Activated CD8-positive, alpha-beta memory T cell treated with anti-CD3 and anti-CD28 coated beads, Interleukin-2, amount 10 ng/mL, durations not matched to agents 7 days and 5 days (primary cell): Measurements from ENCODE around the gene TYMS. TPM values are rescaled to one million over a fixed set of nuclear protein-coding genes. Genes with fewer than 3 reads are reported as not detected.
"Not testable (repeated sequence)": the region's sequence is repeated elsewhere in the genome, so short reads cannot be mapped to it uniquely, and the experiment has no call there.

Experiments
- ATAC-seq: fragments of 150-1000 bp; cut with Tn5 transposase; one replicate; pipeline ENCODE4 v1.10.0; 2021; ENCODE audit warnings: moderate library complexity
- CTCF ChIA-PET: fragments of 350-600 bp; sonication (Branson Sonifier 250); formaldehyde crosslinking; loops from one replicate; lab custom pipeline; 2021; ENCODE audit warnings: antibody characterized with exemption; lab: Charles Lee
- DNase-seq: peaks from one replicate; pipeline ENCODE4 v3.0.0-alpha.2; 2020
- H3K27ac Mint-ChIP-seq: one replicate; pipeline ENCODE4 v1.8.0; 2021; ENCODE audit warnings: mild to moderate bottlenecking, mixed read lengths
- H3K27me3 Mint-ChIP-seq: one replicate; pipeline ENCODE4 v1.8.0; 2021; ENCODE audit warnings: mixed read lengths
- H3K36me3 Mint-ChIP-seq: one replicate; pipeline ENCODE4 v1.8.0; 2021; ENCODE audit warnings: mild to moderate bottlenecking, mixed read lengths
- H3K4me1 Mint-ChIP-seq: one replicate; pipeline ENCODE4 v1.8.0; 2021; ENCODE audit warnings: mixed read lengths
- H3K4me3 Mint-ChIP-seq: one replicate; pipeline ENCODE4 v1.8.0; 2021; ENCODE audit warnings: mild to moderate bottlenecking, moderate library complexity, mixed read lengths
- H3K9me3 Mint-ChIP-seq: one replicate; pipeline ENCODE4 v1.8.0; 2022; ENCODE audit warnings: low read depth, mixed read lengths
- total RNA-seq, 2 experiments: library from RNA; stranded (reverse); gene quantifications; one replicate each; pipeline ENCODE4 v1.2.3, GENCODE V29; 2021

Gene TYMS
- total RNA-seq, 2 experiments from 2014 or later = 369 TPM

GRCh38 chr18:673317-673716, 15.9 kb downstream of the TYMS start:
- no peaks in the 10 kb centered on the region for H3K9me3 Mint-ChIP-seq
- ATAC-seq (no peak), DNase-seq (no peak)
- H3K4me1 Mint-ChIP-seq = peaks cover 15% of the 10 kb centered on the region
- H3K27ac Mint-ChIP-seq = no peak overlapping the region
- peaks cover 66% of the 10 kb centered on the region for H3K36me3 Mint-ChIP-seq
- no peak overlapping the region for H3K4me3 Mint-ChIP-seq
- no peaks in the 10 kb centered on the region for H3K27me3 Mint-ChIP-seq
- CTCF ChIA-PET = interaction anchor here (1.0 to 2.2 kb wide), 4 partner anchors 15 to 166 kb away, joined by 4 to 7 read pairs (median 6); partner anchors contain the start of gene TYMS

- H3K27me3 Mint-ChIP-seq = no peaks in the 10 kb centered on the region
- ATAC-seq (no peak), DNase-seq (no peak)
- no peak overlapping the region for H3K27ac Mint-ChIP-seq
- H3K9me3 Mint-ChIP-seq = no peaks in the 10 kb centered on the region
- CTCF ChIA-PET = interaction anchor here (1.9 to 2.2 kb wide), 3 partner anchors 16 to 166 kb away, joined by 4 to 7 read pairs (median 6); partner anchors contain the start of gene TYMS
- H3K4me1 Mint-ChIP-seq = peaks cover 15% of the 10 kb centered on the region
- no peak overlapping the region for H3K4me3 Mint-ChIP-seq
- H3K36me3 Mint-ChIP-seq = peaks cover 61% of the 10 kb centered on the region
Observed at GRCh38 chr18:673769-674168, 16.3 kb downstream of the TYMS start.

- Mint-ChIP-seq H3K4me1 (peaks cover 16% of the 10 kb centered on the region), H3K27ac (peak overlapping the region; percentile 59), H3K4me3 (no peak overlapping the region), H3K27me3 (no peaks in the 10 kb centered on the region), H3K36me3 (peaks cover 55% of the 10 kb centered on the region), H3K9me3 (no peaks in the 10 kb centered on the region)
- DNase-seq (no peak), ATAC-seq (no peak)
- CTCF ChIA-PET = interaction anchor here (0.7 to 2.0 kb wide), 2 partner anchors 18 to 159 kb away, joined by 3 to 6 read pairs; partner anchors contain the start of gene TYMS
Observed at GRCh38 chr18:675307-675706, 17.9 kb downstream of the TYMS start.

- H3K27ac Mint-ChIP-seq = peak overlapping the region; percentile 59
- DNase-seq (no peak), ATAC-seq (no peak)
- peaks cover 17% of the 10 kb centered on the region for H3K4me1 Mint-ChIP-seq
- no peaks in the 10 kb centered on the region for H3K27me3 Mint-ChIP-seq
- H3K36me3 Mint-ChIP-seq = peaks cover 52% of the 10 kb centered on the region
- no peak overlapping the region for H3K4me3 Mint-ChIP-seq
- no peaks in the 10 kb centered on the region for H3K9me3 Mint-ChIP-seq
- CTCF ChIA-PET = interaction anchor here (0.7 kb wide), 1 partner anchor 158 kb away, joined by 3 read pairs; no protein-coding TSS in a partner anchor
Observed at GRCh38 chr18:676069-676468, 18.6 kb downstream of the TYMS start.

GRCh38 chr18:676736-677135, 19.3 kb downstream of the TYMS start:
- no peaks in the 10 kb centered on the region for H3K27me3 Mint-ChIP-seq

GRCh38 chr18:677145-677544, 19.7 kb downstream of the TYMS start:
- Mint-ChIP-seq H3K27ac (peak overlapping the region; percentile 78), H3K36me3 (peaks cover 54% of the 10 kb centered on the region), H3K4me3 (no peak overlapping the region), H3K27me3 (no peaks in the 10 kb centered on the region), H3K9me3 (no peaks in the 10 kb centered on the region), H3K4me1 (peaks cover 25% of the 10 kb centered on the region)
- CTCF ChIA-PET = interaction anchor here (1.0 kb wide), 1 partner anchor 9 kb away, joined by 3 read pairs; no protein-coding TSS in a partner anchor
- no peak for DNase-seq
- no peak for ATAC-seq

More at GRCh38 chr18:676736-677135, 19.3 kb downstream of the TYMS start:
- Mint-ChIP-seq H3K27ac (no peak overlapping the region), H3K36me3 (peaks cover 52% of the 10 kb centered on the region), H3K4me3 (no peak overlapping the region), H3K4me1 (peaks cover 20% of the 10 kb centered on the region), H3K9me3 (no peaks in the 10 kb centered on the region)
- CTCF ChIA-PET = interaction anchor here (1.0 kb wide), 1 partner anchor 9 kb away, joined by 3 read pairs; no protein-coding TSS in a partner anchor
- DNase-seq (no peak), ATAC-seq (no peak)

GRCh38 chr18:677951-678381, 20.5 kb downstream of the TYMS start:
- CTCF ChIA-PET = no interaction called here
- Mint-ChIP-seq H3K27me3 (no peaks in the 10 kb centered on the region), H3K4me3 (no peak overlapping the region), H3K9me3 (no peaks in the 10 kb centered on the region), H3K36me3 (peaks cover 51% of the 10 kb centered on the region), H3K4me1 (peaks cover 32% of the 10 kb centered on the region), H3K27ac (peak overlapping the region; percentile 51)
- ATAC-seq (no peak), DNase-seq (no peak)

DNA sequence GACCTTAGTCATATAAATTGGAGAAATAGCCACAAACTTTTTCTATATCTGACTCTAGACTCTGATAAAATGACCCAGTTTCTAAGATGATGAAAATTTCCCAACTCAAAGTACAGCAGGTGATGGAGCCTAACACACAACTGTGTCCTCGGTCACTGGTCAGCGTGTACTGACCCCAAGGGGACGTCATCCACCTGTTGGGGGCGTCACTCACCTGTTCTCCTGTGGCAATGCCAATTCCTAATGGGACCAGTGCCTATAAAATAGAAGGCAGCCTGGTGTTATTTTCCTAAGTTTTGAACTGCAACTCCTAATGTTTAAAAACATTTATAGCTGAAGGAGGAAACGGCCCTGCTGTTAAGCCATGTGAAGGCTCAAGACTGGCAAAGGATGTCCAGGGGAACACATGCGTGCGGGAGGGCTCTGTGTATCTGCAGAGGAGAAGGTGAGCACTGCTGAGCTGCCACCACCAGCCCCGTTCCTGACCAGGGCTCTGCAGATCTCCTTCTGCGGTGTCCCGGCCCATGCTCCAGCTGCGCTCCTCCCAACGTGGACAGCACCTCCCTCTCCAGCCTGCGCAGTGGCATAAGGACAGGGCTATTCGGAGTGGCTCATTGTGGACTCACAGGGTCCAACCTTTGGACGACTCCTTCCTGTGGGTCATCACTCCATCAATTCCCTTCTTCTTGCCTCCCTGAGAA, 21.2 kb downstream of the TYMS start:
- H3K27ac Mint-ChIP-seq = no peak overlapping the region
- H3K4me1 Mint-ChIP-seq = peaks cover 38% of the 10 kb centered on the region
- H3K36me3 Mint-ChIP-seq = peaks cover 53% of the 10 kb centered on the region
- H3K27me3 Mint-ChIP-seq = no peaks in the 10 kb centered on the region
- CTCF ChIA-PET = interaction anchor here (1.4 kb wide), 1 partner anchor 34 kb away, joined by 3 read pairs; the partner anchor contains the start of gene ENOSF1
- DNase-seq (no peak), ATAC-seq (no peak)
- H3K9me3 Mint-ChIP-seq = no peaks in the 10 kb centered on the region
- H3K4me3 Mint-ChIP-seq = no peak overlapping the region

DNA sequence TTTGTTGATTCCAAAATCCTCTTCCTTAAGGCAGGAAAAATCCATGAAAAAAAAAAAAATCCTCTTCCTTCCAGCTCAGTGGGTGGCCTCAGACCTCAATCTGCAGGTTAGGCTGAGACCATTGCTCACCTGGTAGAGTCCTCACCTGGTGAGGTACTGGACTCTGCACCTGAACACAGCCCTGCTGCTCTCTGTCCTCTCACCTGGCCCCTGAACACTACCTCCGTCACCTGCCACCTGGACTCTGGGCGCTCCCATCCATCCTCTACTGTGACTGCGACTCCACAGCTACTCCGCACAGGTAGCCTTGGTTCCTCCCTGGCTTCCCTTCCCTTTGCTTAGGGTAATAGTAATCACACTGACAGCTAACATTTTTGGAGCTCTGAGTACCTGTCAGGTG, 22.1 kb downstream of the TYMS start:
- CTCF ChIA-PET = interaction anchor here (1.4 kb wide), 1 partner anchor 33 kb away, joined by 3 read pairs; the partner anchor contains the start of gene ENOSF1
- H3K4me3 Mint-ChIP-seq = no peak overlapping the region
- no peak for ATAC-seq
- H3K9me3 Mint-ChIP-seq = no peaks in the 10 kb centered on the region
- H3K4me1 Mint-ChIP-seq = peaks cover 39% of the 10 kb centered on the region
- DNase-seq = no peak
- H3K36me3 Mint-ChIP-seq = peaks cover 52% of the 10 kb centered on the region
- H3K27ac Mint-ChIP-seq = no peak overlapping the region
- no peaks in the 10 kb centered on the region for H3K27me3 Mint-ChIP-seq

DNA sequence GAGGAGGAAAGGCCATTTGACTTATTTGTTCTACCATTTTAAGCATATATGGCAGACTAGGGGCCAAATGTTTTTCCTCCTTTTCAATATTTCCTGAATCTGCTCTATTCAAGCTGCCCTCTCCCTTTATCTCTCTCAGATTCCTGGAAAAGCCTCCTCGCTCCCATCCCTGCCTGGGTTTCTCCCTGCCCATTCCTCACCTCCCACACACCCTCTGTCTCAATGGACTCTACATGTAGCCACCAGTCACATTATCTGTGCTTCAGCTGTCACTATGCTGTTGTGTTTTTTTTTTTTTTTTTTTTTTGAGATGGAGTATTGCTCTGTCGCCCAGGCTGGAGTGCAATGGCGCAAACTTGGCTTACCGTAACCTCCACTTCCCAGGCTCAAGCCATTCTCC, 22.9 kb downstream of the TYMS start:
- peaks cover 50% of the 10 kb centered on the region for H3K36me3 Mint-ChIP-seq
- CTCF ChIA-PET = interaction anchor here (1.1 kb wide), 1 partner anchor 154 kb away, joined by 3 read pairs; no protein-coding TSS in a partner anchor
- peak overlapping the region; percentile 58 for H3K27ac Mint-ChIP-seq
- ATAC-seq = no peak
- peaks cover 39% of the 10 kb centered on the region for H3K4me1 Mint-ChIP-seq
- no peak overlapping the region for H3K4me3 Mint-ChIP-seq
- no peaks in the 10 kb centered on the region for H3K9me3 Mint-ChIP-seq
- DNase-seq = no peak
- H3K27me3 Mint-ChIP-seq = no peaks in the 10 kb centered on the region

GRCh38 chr18:681985-682384, 24.5 kb downstream of the TYMS start:
- peak; percentile 91 for DNase-seq
- peaks cover 46% of the 10 kb centered on the region for H3K36me3 Mint-ChIP-seq
- H3K9me3 Mint-ChIP-seq = no peaks in the 10 kb centered on the region
- no peaks in the 10 kb centered on the region for H3K27me3 Mint-ChIP-seq
- peak; percentile 97 for ATAC-seq
- CTCF ChIA-PET = interaction anchor here (1.4 to 2.9 kb wide), 5 partner anchors 23 to 158 kb away, joined by 4 to 13 read pairs (median 10); partner anchors contain the start of genes ENOSF1 and TYMS
- peak overlapping the region; percentile 19 for H3K4me3 Mint-ChIP-seq
- peak overlapping the region; percentile 90 for H3K27ac Mint-ChIP-seq
- H3K4me1 Mint-ChIP-seq = peaks cover 35% of the 10 kb centered on the region

DNA sequence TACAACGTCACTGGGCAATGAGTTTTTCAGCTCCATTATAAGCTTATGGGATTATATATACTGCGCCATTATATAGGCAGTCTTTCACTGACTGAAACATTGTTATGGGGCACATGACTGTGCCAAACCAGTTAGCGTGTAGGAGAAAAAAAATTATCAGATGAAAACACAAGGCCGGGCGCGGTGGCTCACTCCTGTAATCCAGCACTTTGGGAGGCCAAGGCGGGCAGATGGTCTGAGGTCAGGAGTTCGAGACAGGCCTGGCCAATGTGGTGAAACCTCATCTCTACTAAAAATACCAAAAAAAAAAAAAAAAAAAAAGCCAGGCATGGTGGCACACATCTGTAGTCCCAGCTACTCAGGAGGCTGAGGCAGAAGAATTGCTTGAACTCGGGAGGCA, 25.0 kb downstream of the TYMS start:
- Mint-ChIP-seq H3K36me3 (peaks cover 44% of the 10 kb centered on the region), H3K4me1 (peaks cover 34% of the 10 kb centered on the region), H3K27ac (peak overlapping the region; percentile 90)
- H3K9me3 Mint-ChIP-seq, H3K27me3 Mint-ChIP-seq, DNase-seq, H3K4me3 Mint-ChIP-seq: not testable (repeated sequence)
- ATAC-seq = peak; percentile 14
- CTCF ChIA-PET = interaction anchor here (1.4 to 2.9 kb wide), 5 partner anchors 23 to 157 kb away, joined by 4 to 13 read pairs (median 10); partner anchors contain the start of genes ENOSF1 and TYMS

- H3K36me3 Mint-ChIP-seq = peaks cover 45% of the 10 kb centered on the region
- H3K27me3 Mint-ChIP-seq = no peaks in the 10 kb centered on the region
- peak overlapping the region; percentile 90 for H3K27ac Mint-ChIP-seq
- DNase-seq (no peak), ATAC-seq (no peak)
- H3K9me3 Mint-ChIP-seq = no peaks in the 10 kb centered on the region
- CTCF ChIA-PET = interaction anchor here (1.4 to 2.9 kb wide), 5 partner anchors 24 to 157 kb away, joined by 4 to 13 read pairs (median 10); partner anchors contain the start of genes ENOSF1 and TYMS
- no peak overlapping the region for H3K4me3 Mint-ChIP-seq
- H3K4me1 Mint-ChIP-seq = peaks cover 32% of the 10 kb centered on the region
Observed at GRCh38 chr18:682833-683232, 25.4 kb downstream of the TYMS start.
